HCT116 (cell line): ENCODE data around the gene TTC17. TPM values are rescaled to one million over a fixed set of nuclear protein-coding genes. Genes with fewer than 3 reads are reported as not detected.

Experiments
- ATAC-seq: fragments of 200-7000 bp; cut with Tn5 transposase; 2 replicates; pipeline ENCODE4 v1.9.1; 2020; ENCODE audit warnings: mild to moderate bottlenecking, moderate library complexity
- Bru-seq: library from RNA; stranded (reverse); fragments of 400-500 nt; gene quantifications from one replicate; lab custom pipeline; 2021; lab: Mats Ljungman, UMichigan
- BruChase-seq, 2 experiments: library from RNA; stranded (reverse); fragments of 400-500 nt; gene quantifications; one replicate each; lab custom pipeline; 2021; lab: Mats Ljungman, UMichigan
- BruUV-seq: library from RNA; stranded (reverse); fragments of 400-500 nt; replicated peaks from 2 replicates; lab custom pipeline; 2021; lab: Mats Ljungman, UMichigan
- CTCF ChIA-PET: fragments of 300-600 bp; sonication (Branson Sonifier 250); formaldehyde crosslinking; loops from one replicate; lab custom pipeline; 2021; ENCODE audit warnings: antibody characterized with exemption; lab: Charles Lee
- POLR2A ChIA-PET: fragments of 300-600, 350-600 bp; sonication (Branson Sonifier 250); formaldehyde crosslinking; loops from one replicate; lab custom pipeline; 2021; ENCODE audit warnings: antibody characterized with exemption; lab: Charles Lee
- RAD21 ChIA-PET, 2 experiments: fragments of 300-600 bp; sonication (Branson Sonifier 250); formaldehyde crosslinking; loops; one replicate each; lab custom pipeline; 2023; ENCODE audit warnings: low total read pairs in 2 of 2; ENCODE audit not compliant: uncharacterized antibody in 2 of 2, unreplicated experiment in 2 of 2, low non-redundant PET in 1 of 2; lab: Charles Lee
- DNase-seq: peaks from one replicate; pipeline ENCODE4 v3.0.0-alpha.2; 2010; ENCODE audit warnings: low read depth, low spot score
- H2AFZ ChIP-seq: fragments of 200-600 bp; shearing (Covaris generic), sonication (generic); 2 replicates; pipeline ENCODE4 v1.6.1; 2017; ENCODE audit warnings: low read depth, mixed run types, mixed read lengths, antibody characterized with exemption, low read length; ENCODE audit not compliant: poor library complexity, severe bottlenecking
- H3K27ac ChIP-seq: 2 replicates; pipeline ENCODE4 v1.5.1; 2012; ENCODE audit warnings: low read depth, low read length
- H3K27me3 ChIP-seq: fragments of 200-600 bp; sonication (generic); 2 replicates; pipeline ENCODE4 v1.6.1; 2016; ENCODE audit warnings: mixed run types, low read length, mixed read lengths; ENCODE audit not compliant: insufficient read depth
- H3K36me3 ChIP-seq, 2 experiments: fragments of 200-500 bp in 1 of 2; fragments of 200-600 bp in 1 of 2; sonication (Bioruptor generic) in 1 of 2; sonication (generic) in 1 of 2; 2 replicates each; pipeline versions ENCODE4 v1.5.1 to v1.6.1; 2014 to 2016; ENCODE audit warnings: low read length in 2 of 2, inconsistent platforms in 1 of 2, mixed read lengths in 1 of 2, mixed run types in 1 of 2; ENCODE audit not compliant: insufficient read depth in 2 of 2, control insufficient read depth in 1 of 2
- H3K4me1 ChIP-seq, 2 experiments: fragments of 200-600 bp in 1 of 2; sonication (generic) in 1 of 2; 2 replicates each; pipeline versions ENCODE4 v1.5.1 to v1.6.1; 2012 to 2017; ENCODE audit warnings: low read length in 2 of 2, inconsistent platforms in 1 of 2, mild to moderate bottlenecking in 1 of 2, mixed read lengths in 1 of 2, mixed run types in 1 of 2, moderate library complexity in 1 of 2; ENCODE audit not compliant: insufficient read depth in 2 of 2, control insufficient read depth in 1 of 2
- H3K4me2 ChIP-seq: fragments of 200-600 bp; sonication (generic); 2 replicates; pipeline ENCODE4 v1.6.1; 2017; ENCODE audit warnings: mixed run types, low read length, mixed read lengths
- H3K4me3 ChIP-seq, 2 experiments: fragments of 200-600 bp in 1 of 2; sonication (generic) in 1 of 2; replicated peaks in 1 of 2; 2 replicates each; pipeline ENCODE4 v1.5.1; 2011 to 2016; ENCODE audit warnings: low read length in 2 of 2, control low read depth in 1 of 2, low read depth in 1 of 2, mild to moderate bottlenecking in 1 of 2, mixed read lengths in 1 of 2, mixed run types in 1 of 2
- H3K79me2 ChIP-seq: fragments of 200-600 bp; sonication (generic); 2 replicates; pipeline ENCODE4 v1.6.1; 2017; ENCODE audit warnings: mild to moderate bottlenecking, mixed run types, low read length, moderate library complexity, mixed read lengths; ENCODE audit not compliant: insufficient read depth
- H3K9ac ChIP-seq: fragments of 200-600 bp; sonication (generic); 2 replicates; pipeline ENCODE4 v1.6.1; 2016; ENCODE audit warnings: low read length, mixed read lengths
- H3K9me2 ChIP-seq: fragments of 200-600 bp; sonication (generic), shearing (Covaris generic); 2 replicates; pipeline ENCODE4 v1.6.1; 2017; ENCODE audit warnings: mixed run types, mild to moderate bottlenecking, moderate library complexity; ENCODE audit not compliant: insufficient read depth
- H3K9me3 ChIP-seq, 2 experiments: fragments of 200-500 bp in 1 of 2; fragments of 200-600 bp in 1 of 2; sonication (Bioruptor generic) in 1 of 2; sonication (generic) in 1 of 2; 2 replicates each; pipeline ENCODE4 v1.6.1; 2014 to 2017; ENCODE audit warnings: low read length in 2 of 2, mixed read lengths in 2 of 2, inconsistent platforms in 1 of 2, low read depth in 1 of 2, mild to moderate bottlenecking in 1 of 2, mixed run types in 1 of 2, moderate library complexity in 1 of 2; ENCODE audit not compliant: control insufficient read depth in 1 of 2, insufficient read depth in 1 of 2
- H4K20me1 ChIP-seq: fragments of 200-600 bp; sonication (generic), shearing (Covaris generic); 2 replicates; pipeline ENCODE4 v1.6.1; 2017; ENCODE audit warnings: mixed run types, mild to moderate bottlenecking, moderate library complexity; ENCODE audit not compliant: insufficient read depth
- ATF3 ChIP-seq: IDR thresholded peaks from 2 replicates; pipeline ENCODE4 v1.6.1; 2012
- CEBPB ChIP-seq: IDR thresholded peaks from 2 replicates; pipeline ENCODE4 v1.6.1; 2012; ENCODE audit warnings: low read depth
- CTCF ChIP-seq, 3 experiments: fragments of 200-600 bp in 1 of 3; sonication (generic) in 1 of 3; IDR thresholded peaks in 2 of 3; conservative IDR thresholded peaks in 1 of 3; 2 replicates each; pipeline ENCODE4 v1.5.1; 2012 to 2017; ENCODE audit warnings: low read depth in 2 of 3, low read length in 2 of 3, antibody characterized with exemption in 1 of 3, borderline replicate concordance in 1 of 3, control low read depth in 1 of 3, mild to moderate bottlenecking in 1 of 3, mixed read lengths in 1 of 3, mixed run types in 1 of 3, moderate library complexity in 1 of 3; ENCODE audit not compliant: insufficient read depth in 1 of 3
- EGR1 ChIP-seq: IDR thresholded peaks from 2 replicates; pipeline ENCODE4 v1.6.1; 2012; ENCODE audit warnings: low read depth
- EZH2 ChIP-seq: fragments of 200-600 bp; sonication (generic); IDR thresholded peaks from 2 replicates; pipeline ENCODE4 v1.6.1; 2017; ENCODE audit warnings: antibody characterized with exemption, mixed run types
- EZH2phosphoT487 ChIP-seq: fragments of 200-600 bp; IDR thresholded peaks from 2 replicates; pipeline ENCODE4 v1.6.1; 2018; ENCODE audit warnings: antibody characterized with exemption, borderline replicate concordance
- FOSL1 ChIP-seq: IDR thresholded peaks from 2 replicates; pipeline ENCODE4 v1.6.1; 2012; ENCODE audit warnings: low read depth
- JUND ChIP-seq: IDR thresholded peaks from 2 replicates; pipeline ENCODE4 v1.6.1; 2012
- MAX ChIP-seq: IDR thresholded peaks from 2 replicates; pipeline ENCODE4 v1.6.1; 2012
- POLR2A ChIP-seq: IDR thresholded peaks from 2 replicates; pipeline ENCODE4 v1.7.0; 2011; ENCODE audit warnings: borderline replicate concordance; ENCODE audit not compliant: insufficient read depth, insufficient read length; ENCODE audit errors: extremely low read depth
- RAD21 ChIP-seq: IDR thresholded peaks from 2 replicates; pipeline ENCODE4 v1.6.1; 2012; ENCODE audit warnings: low read depth, mild to moderate bottlenecking
- REST ChIP-seq: IDR thresholded peaks from 2 replicates; pipeline ENCODE4 v1.6.1; 2012; ENCODE audit warnings: low read depth
- SP1 ChIP-seq: IDR thresholded peaks from 2 replicates; pipeline ENCODE4 v1.6.1; 2012; ENCODE audit warnings: low read depth
- SRF ChIP-seq: IDR thresholded peaks from 2 replicates; pipeline ENCODE4 v1.6.1; 2012; ENCODE audit warnings: low read depth
- TCF7L2 ChIP-seq: IDR thresholded peaks from 2 replicates; pipeline ENCODE4 v1.7.0; 2011; ENCODE audit warnings: borderline replicate concordance, inconsistent platforms; ENCODE audit not compliant: insufficient read depth, insufficient read length; ENCODE audit errors: extremely low read depth
- YY1 ChIP-seq: IDR thresholded peaks from 2 replicates; pipeline ENCODE4 v1.6.1; 2011; ENCODE audit warnings: low read length, low read depth, moderate library complexity, mild to moderate bottlenecking; ENCODE audit not compliant: insufficient replicate concordance; ENCODE audit errors: extremely low read depth
- ZFX ChIP-seq: fragments of 450-650 bp; IDR thresholded peaks from 2 replicates; pipeline ENCODE4 v1.6.1; 2017
- ZNF274 ChIP-seq: fragments of 200-500 bp; sonication (Bioruptor generic); IDR thresholded peaks from 2 replicates; pipeline ENCODE4 v1.6.1; 2014; ENCODE audit warnings: mild to moderate bottlenecking, low read depth, low read length, inconsistent platforms
- intact Hi-C: fragments of 100-400 bp; cut with micrococcal nuclease; formaldehyde crosslinking; loops from 2 replicates; pipeline ENCODE4 v1.10.0; 2022
- long read RNA-seq: library from polyadenylated mRNA; unstranded; transcript quantifications from one replicate; pipeline ENCODE4 v2.0.0, GENCODE V29; 2021; ENCODE audit not compliant: unreplicated experiment
- polyA plus RNA-seq: library from polyadenylated mRNA; unstranded; fragments of >200 nt; gene quantifications from 2 replicates; pipeline ENCODE4 v1.2.1, GENCODE V29; 2012; ENCODE audit warnings: missing spikeins
- total RNA-seq: library from RNA; stranded (reverse); gene quantifications from one replicate; pipeline ENCODE4 v1.2.1, GENCODE V29; 2021; ENCODE audit not compliant: unreplicated experiment

TTC17 gene
- 51.6 TPM for total RNA-seq
- 44.6 and 52.7 TPM in 2 replicates for polyA plus RNA-seq
- percentile 86 among the genes with signal in this experiment for Bru-seq, nascent RNA
- percentile 88 among the genes with signal in this experiment for BruChase-seq, experiment 1, labeled RNA remaining after a 6-hour chase
- percentile 87 among the genes with signal in this experiment for BruChase-seq, experiment 2, labeled RNA remaining after a 2-hour chase
- long read RNA-seq, full-length matches to known transcripts: 21 of 159 reads
- long read RNA-seq, partial matches to known transcripts: 26 of 159 reads
- long read RNA-seq, other reads (novel, unspliced or antisense): 112 of 159 reads

- peak within 1 kb of the TSS; percentile 88 for H2AFZ ChIP-seq
- no peaks in the 10 kb centered on the region for H3K27me3 ChIP-seq
- peak within 1 kb of the TSS; percentile 92 for H3K4me2 ChIP-seq
- POLR2A ChIA-PET: interaction anchor here (0.6 to 1.5 kb wide), 4 partner anchors 9 to 47 kb away, joined by 3 to 5 read pairs (median 4); partner anchors contain the start of gene API5
- peak within 1 kb of the TSS; percentile 86 for H3K27ac ChIP-seq
- ATAC-seq (peak; percentile 94), DNase-seq (peak; percentile 77)
- CTCF ChIA-PET: interaction anchor here (0.9 to 1.5 kb wide), 5 partner anchors 44 to 214 kb away, joined by 3 to 6 read pairs (median 3); partner anchors contain the start of gene API5
- RAD21 ChIA-PET: interaction anchor here in 1 of 2 experiments (1.3 kb wide), 1 partner anchor 47 kb away, joined by 4 read pairs; the partner anchor contains the start of gene API5
- no TSS peak for BruUV-seq
- no peaks in the 10 kb centered on the region for H3K9me3 ChIP-seq
- H3K9ac ChIP-seq: peak within 1 kb of the TSS; percentile 90
- intact Hi-C loops: loop anchor here (1.0 kb wide), 1 partner anchor 48 kb away; the partner anchor contains the start of gene API5
- H3K4me1 ChIP-seq: peaks cover 3 to 20% of the 10 kb centered on the region in 2 experiments; a peak in 3 of 4 replicates
- H3K9me2 ChIP-seq: no peaks in the 10 kb centered on the region
- no peaks in the 10 kb centered on the region for H4K20me1 ChIP-seq
- H3K36me3 ChIP-seq: no peaks in the 10 kb centered on the region
- H3K4me3 ChIP-seq: peak within 1 kb of the TSS; percentile 87 to 97
- H3K79me2 ChIP-seq: peaks cover 51% of the 10 kb centered on the region
- peak; percentile 81 for TF ChIP-seq EGR1
- TF ChIP-seq SP1: no peak
- peak; percentile 98 for TF ChIP-seq YY1
- TF ChIP-seq REST: no peak
- TF ChIP-seq RAD21: no peak
- TF ChIP-seq POLR2A: peak; percentile 79
- TF ChIP-seq TCF7L2: no peak
- peak; percentile 85 for TF ChIP-seq ZFX
- TF ChIP-seq SRF: no peak
- TF ChIP-seq ATF3: no peak
- no peak for TF ChIP-seq EZH2
- peak; percentile 50 for TF ChIP-seq MAX
- no peak for TF ChIP-seq FOSL1
- TF ChIP-seq CTCF (IDR thresholded peaks at IDR 0.05 in 2 of 3, conservative IDR thresholded peaks at IDR 0.05 in 1 of 3; ENCODE audit: borderline replicate concordance in 1 of 3, insufficient read depth in 1 of 3, low read depth in 2 of 3, low read length in 2 of 3): no peak
- TF ChIP-seq ZNF274: no peak
- no peak for TF ChIP-seq EZH2phosphoT487
- no peak for TF ChIP-seq JUND
- no peak for TF ChIP-seq CEBPB
These were observed at the start of gene TTC17 for GRCh38 chr11:43358801-43359421. TSS of gene TTC17 (plus strand) at chr11:43358920. CDS start at chr11:43358955, 35 bp downstream.
